A549 (cell line): ENCODE data around the gene GPSM1. TPM values are rescaled to one million over a fixed set of nuclear protein-coding genes. Genes with fewer than 3 reads are reported as not detected.
A peak's percentile ranks its signal among the peaks of the same experiment; 100 is the strongest.

Source experiments
- ATAC-seq, 2 experiments: fragments of 200-7000 bp in 1 of 2; fragments of >200 bp in 1 of 2; cut with Nextera tagmentation in 1 of 2; cut with Tn5 transposase in 1 of 2; 3 replicates each; pipeline versions ENCODE4 v1.8.0 to v1.9.1; 2018 to 2020; ENCODE audit warnings: mild to moderate bottlenecking in 1 of 2, moderate library complexity in 1 of 2
- CTCF ChIA-PET: fragments of 300-600 bp; sonication (Branson Sonifier 250); formaldehyde crosslinking; extraction: SDS; loops from one replicate; lab custom pipeline; 2021; ENCODE audit warnings: antibody characterized with exemption, inconsistent platforms; lab: Yijun Ruan, JAX
- POLR2A ChIA-PET: fragments of 350-600 bp; formaldehyde crosslinking; extraction: SDS; loops from one replicate; lab custom pipeline; 2021; ENCODE audit warnings: antibody characterized with exemption, inconsistent platforms; lab: Yijun Ruan, JAX
- DNase-seq, 2 experiments: peaks; one replicate each; pipeline versions ENCODE4 v3.0.0 to v3.0.0-alpha.2; 2011 to 2016; ENCODE audit warnings: low read depth in 1 of 2, low spot score in 1 of 2
- FAIRE-seq: peaks from 2 replicates; lab custom pipeline; 2011; peaks lifted over from hg19 to GRCh38; lab: Jason Lieb, UNC
- H3K27ac ChIP-seq, 2 experiments: fragments of >200 bp; sonication (Bioruptor Twin); formaldehyde crosslinking; 3 replicates each; pipeline ENCODE4 v1.5.1; 2016 to 2017
- H3K4me1 ChIP-seq: fragments of >200 bp; sonication (Bioruptor Twin); formaldehyde crosslinking; 3 replicates; pipeline ENCODE4 v1.6.1; 2016
- H3K4me2 ChIP-seq: fragments of >200 bp; sonication (Bioruptor Twin); formaldehyde crosslinking; 3 replicates; pipeline ENCODE4 v1.6.1; 2016
- H3K4me3 ChIP-seq: fragments of >200 bp; sonication (Bioruptor Twin); formaldehyde crosslinking; 3 replicates; pipeline ENCODE4 v1.5.1; 2016
- H3K9me3 ChIP-seq: fragments of >200 bp; sonication (Bioruptor Twin); formaldehyde crosslinking; 3 replicates; pipeline ENCODE4 v1.6.1; 2016
- CBX2 ChIP-seq: fragments of 200-600 bp; sonication (generic); IDR thresholded peaks from 2 replicates; pipeline ENCODE4 v1.6.1; 2016; ENCODE audit warnings: low read depth, mild to moderate bottlenecking, borderline replicate concordance
- CHD2 ChIP-seq: fragments of 150-350 bp; IDR thresholded peaks from 2 replicates; pipeline ENCODE4 v1.6.1; 2014; ENCODE audit warnings: low read length; ENCODE audit not compliant: partially characterized antibody
- ESRRA ChIP-seq: fragments of 150-350 bp; IDR thresholded peaks from 2 replicates; pipeline ENCODE4 v1.6.1; 2014; ENCODE audit warnings: mild to moderate bottlenecking, low read length, borderline replicate concordance
- FOSL2 ChIP-seq, 2 experiments: fragments of 450-650 bp in 1 of 2; fragments of >200 bp in 1 of 2; sonication (Bioruptor Twin) in 1 of 2; formaldehyde crosslinking; IDR thresholded peaks; 2 replicates each; pipeline versions ENCODE4 v1.5.0 to v1.6.1; 2016 to 2020; ENCODE audit warnings: mild to moderate bottlenecking in 1 of 2, moderate library complexity in 1 of 2
- HDAC2 ChIP-seq: fragments of 200-600 bp; sonication (generic); IDR thresholded peaks from 2 replicates; pipeline ENCODE4 v1.6.1; 2016
- HMGXB4 ChIP-seq: fragments of 250-450 bp; sonication (Bioruptor Pico); IDR thresholded peaks from 2 replicates; pipeline ENCODE4 v1.5.0; 2021; ENCODE audit warnings: mild to moderate bottlenecking, moderate library complexity, borderline replicate concordance
- JUN ChIP-seq, 2 experiments: fragments of >200 bp; sonication (Bioruptor Twin); formaldehyde crosslinking; IDR thresholded peaks; 2 replicates in 1 of 2; 3 replicates in 1 of 2; pipeline ENCODE4 v1.6.1; 2016 to 2017
- KDM1A ChIP-seq: fragments of 200-600 bp; sonication (generic); IDR thresholded peaks from 2 replicates; pipeline ENCODE4 v1.6.1; 2016; ENCODE audit warnings: low read depth, mild to moderate bottlenecking
- MAX ChIP-seq: IDR thresholded peaks from 2 replicates; pipeline ENCODE4 v1.6.1; 2012
- NPAS2 ChIP-seq: fragments of 250-450 bp; sonication (Bioruptor Pico); IDR thresholded peaks from 2 replicates; pipeline ENCODE4 v1.8.0; 2022; ENCODE audit warnings: mild to moderate bottlenecking, moderate library complexity, borderline replicate concordance
- POLR2A ChIP-seq: IDR thresholded peaks from 2 replicates; pipeline ENCODE4 v1.6.1; 2012; ENCODE audit warnings: mild to moderate bottlenecking, low read length
- REST ChIP-seq: fragments of 200-600 bp; sonication (generic); IDR thresholded peaks from 2 replicates; pipeline ENCODE4 v1.6.1; 2016; ENCODE audit warnings: antibody characterized with exemption, mild to moderate bottlenecking, moderate library complexity
- RFX5 ChIP-seq: fragments of 450-650 bp; IDR thresholded peaks from 2 replicates; pipeline ENCODE4 v1.7.1; 2014; ENCODE audit warnings: antibody characterized with exemption, mild to moderate bottlenecking, moderate library complexity
- TFCP2L1 ChIP-seq: fragments of 250-450 bp; sonication (Bioruptor Pico); IDR thresholded peaks from 2 replicates; pipeline ENCODE4 v1.5.0; 2021; ENCODE audit warnings: mild to moderate bottlenecking
- TP53 ChIP-seq: fragments of 250-450 bp; sonication (Bioruptor Pico); IDR thresholded peaks from 2 replicates; pipeline ENCODE4 v1.5.0; 2021; ENCODE audit warnings: mild to moderate bottlenecking, moderate library complexity
- ZSCAN20 ChIP-seq: fragments of 250-450 bp; sonication (Bioruptor Pico); IDR thresholded peaks from 2 replicates; pipeline ENCODE4 v1.8.0; 2022; ENCODE audit warnings: mild to moderate bottlenecking, moderate library complexity
- WGBS: methylation state at CpG from one replicate; pipeline ENCODE4 v1.1.6; 2017; ENCODE audit errors: missing lambda C conversion rate; 5-methylcytosine and 5-hydroxymethylcytosine counted together
- polyA plus RNA-seq, 4 experiments: library from polyadenylated mRNA; depleted of rRNA in 3 of 4; stranded (reverse); fragments of >200 nt; fragmentation: RNase III in 1 of 4; extraction: RNeasy Plus Mini Kit Qiagen cat#74134 plus additional on column Dnase treatment in 1 of 4; gene quantifications; 2 replicates in 3 of 4; 3 replicates in 1 of 4; pipeline ENCODE4 v1.2.3, GENCODE V29; 2011 to 2017

Gene GPSM1
- polyA plus RNA-seq, 2 of the 4 experiments (the other 2 are of a cell fraction), result 2.1 to 8.8 TPM

- TF ChIP-seq HMGXB4 (CRISPR knock-in tag) (no peak), FOSL2 (IDR thresholded peaks at IDR 0.05) (no peak), FOSL2 (CRISPR knock-in tag; IDR thresholded peaks at IDR 0.05) (no peak), POLR2A (no peak), CHD2 (no peak), ZSCAN20 (CRISPR knock-in tag) (no peak), ESRRA (no peak), TFCP2L1 (CRISPR knock-in tag) (no peak)
Observed at GRCh38 chr9:136391737-136392537, 64.6 kb downstream of the GPSM1 start (continued).

GRCh38 chr9:136392538-136393449, 65.5 kb downstream of the GPSM1 start:
- H3K9me3 ChIP-seq, result no peaks in the 10 kb centered on the region
- no peak for TF ChIP-seq TP53 (CRISPR knock-in tag)
- no peak for TF ChIP-seq NPAS2 (CRISPR knock-in tag)
- no peak for TF ChIP-seq CBX2
- TF ChIP-seq HDAC2, result no peak
- no peak for TF ChIP-seq KDM1A
- no peak for TF ChIP-seq RFX5
- 90% methylated on average over 20 of the region's 21 CpGs for WGBS
- H3K4me3 ChIP-seq, result no peak overlapping the region
- ChIA-PET POLR2A (interaction anchor here (0.8 to 1.5 kb wide), 2 partner anchors 8 to 30 kb away, joined by 3 to 5 read pairs; no protein-coding TSS in a partner anchor), CTCF (interaction anchor here (0.9 to 4.5 kb wide), 15 partner anchors 8 to 426 kb away, joined by 3 to 29 read pairs (median 3); partner anchors contain the start of genes DNLZ, ENTR1, PMPCA and SNAPC4)
- H3K27ac ChIP-seq, result no peak overlapping the region
- no peaks in the 10 kb centered on the region for H3K4me1 ChIP-seq
- H3K4me2 ChIP-seq, result no peak overlapping the region
- ATAC-seq (peak in 1 of 2 experiments; percentile 28; a peak in 3 of 6 replicates), DNase-seq (no peak), FAIRE-seq (no peak)

GRCh38 chr9:136393531-136393930, 66.2 kb downstream of the GPSM1 start:
- WGBS, result 88% methylated on average over 15 of the region's 17 CpGs
- no peak for FAIRE-seq
- Histone ChIP-seq H3K9me3 (no peaks in the 10 kb centered on the region), H3K4me3 (no peak overlapping the region), H3K4me1 (peaks cover 4% of the 10 kb centered on the region; the same call in 2 of the 3 replicates), H3K4me2 (no peak overlapping the region), H3K27ac (no peak overlapping the region)
- ChIA-PET POLR2A (no interaction called here), CTCF (interaction anchor here (1.0 to 8.9 kb wide), 10 partner anchors 8 to 426 kb away, joined by 3 to 100 read pairs (median 3); partner anchors contain the start of genes DNLZ, ENTR1, PMPCA and SNAPC4)
- TF ChIP-seq REST, result no peak
- 0 out of 5 replicates have a peak, but pooled peaks of 1 of the 2 experiments have one; percentile 4 for TF ChIP-seq JUN (IDR thresholded peaks at IDR 0.05)
- TF ChIP-seq MAX, result no peak
- ATAC-seq, result no peak
- no peak for DNase-seq
